ENCODE data around the gene MGAT5. TPM values are rescaled to one million over a fixed set of nuclear protein-coding genes. Genes with fewer than 3 reads are reported as not detected.

The MGAT5 gene
- total RNA-seq, 1 experiment from 2014 or later, result 52.4 TPM

- POLR2A ChIA-PET, result no interaction called here
- ATAC-seq (no peak), DNase-seq (ENCODE audit: low spot score) (no peak)
- TF ChIP-seq PREB (CRISPR knock-in tag; IDR thresholded peaks at IDR 0.05; ENCODE audit: borderline replicate concordance) (no peak), ZNF121 (CRISPR knock-in tag; IDR thresholded peaks at IDR 0.05) (peak; percentile 18; the same call in 1 of the 2 replicates)
- no peaks in the 10 kb centered on the region for H3K27me3 Mint-ChIP-seq (ENCODE audit: low read depth)
- no peaks in the 10 kb centered on the region for H3K9me3 Mint-ChIP-seq
- H3K4me1 Mint-ChIP-seq, result peaks cover 8% of the 10 kb centered on the region
- H3K36me3 Mint-ChIP-seq, result peaks cover 4% of the 10 kb centered on the region
- CTCF ChIA-PET, result interaction anchor here (2.3 to 4.7 kb wide), 2 partner anchors 10 to 29 kb away, joined by 10 to 36 read pairs; no protein-coding TSS in a partner anchor
- H3K4me3 Mint-ChIP-seq, result no peak overlapping the region
- H3K27ac Mint-ChIP-seq, result no peak overlapping the region
These were observed 167.9 kb downstream of the MGAT5 start for GRCh38 chr2:134421556-134422328.

GRCh38 chr2:134425724-134426496 is 172.0 kb downstream of the MGAT5 start:
- POLR2A ChIA-PET, result no interaction called here
- Mint-ChIP-seq H3K27ac (no peak overlapping the region), H3K36me3 (peaks cover 6% of the 10 kb centered on the region), H3K9me3 (no peaks in the 10 kb centered on the region), H3K4me1 (peaks cover 2% of the 10 kb centered on the region; the same call in 1 of the 2 replicates), H3K27me3 (ENCODE audit: low read depth) (peaks cover 23% of the 10 kb centered on the region), H3K4me3 (no peak overlapping the region)
- CTCF ChIA-PET, result interaction anchor here (0.7 to 2.7 kb wide), 2 partner anchors 25 to 396 kb away, joined by 3 to 13 read pairs; no protein-coding TSS in a partner anchor
- no peak for ATAC-seq
- no peak for DNase-seq (ENCODE audit: low spot score)
- TF ChIP-seq TCF7 (CRISPR knock-in tag; IDR thresholded peaks at IDR 0.05; ENCODE audit: low read depth) (no peak), ZNF138 (CRISPR knock-in tag; conservative IDR thresholded peaks at IDR 0.05) (no peak)
- TF ChIP-seq, protein P1, sequence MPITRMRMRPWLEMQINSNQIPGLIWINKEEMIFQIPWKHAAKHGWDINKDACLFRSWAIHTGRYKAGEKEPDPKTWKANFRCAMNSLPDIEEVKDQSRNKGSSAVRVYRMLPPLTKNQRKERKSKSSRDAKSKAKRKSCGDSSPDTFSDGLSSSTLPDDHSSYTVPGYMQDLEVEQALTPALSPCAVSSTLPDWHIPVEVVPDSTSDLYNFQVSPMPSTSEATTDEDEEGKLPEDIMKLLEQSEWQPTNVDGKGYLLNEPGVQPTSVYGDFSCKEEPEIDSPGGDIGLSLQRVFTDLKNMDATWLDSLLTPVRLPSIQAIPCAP (CRISPR knock-in tag; IDR thresholded peaks at IDR 0.05), result no peak
- TF ChIP-seq, protein P2, sequence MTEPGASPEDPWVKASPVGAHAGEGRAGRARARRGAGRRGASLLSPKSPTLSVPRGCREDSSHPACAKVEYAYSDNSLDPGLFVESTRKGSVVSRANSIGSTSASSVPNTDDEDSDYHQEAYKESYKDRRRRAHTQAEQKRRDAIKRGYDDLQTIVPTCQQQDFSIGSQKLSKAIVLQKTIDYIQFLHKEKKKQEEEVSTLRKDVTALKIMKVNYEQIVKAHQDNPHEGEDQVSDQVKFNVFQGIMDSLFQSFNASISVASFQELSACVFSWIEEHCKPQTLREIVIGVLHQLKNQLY (CRISPR knock-in tag; IDR thresholded peaks at IDR 0.05), result no peak
- TF ChIP-seq, protein P3, sequence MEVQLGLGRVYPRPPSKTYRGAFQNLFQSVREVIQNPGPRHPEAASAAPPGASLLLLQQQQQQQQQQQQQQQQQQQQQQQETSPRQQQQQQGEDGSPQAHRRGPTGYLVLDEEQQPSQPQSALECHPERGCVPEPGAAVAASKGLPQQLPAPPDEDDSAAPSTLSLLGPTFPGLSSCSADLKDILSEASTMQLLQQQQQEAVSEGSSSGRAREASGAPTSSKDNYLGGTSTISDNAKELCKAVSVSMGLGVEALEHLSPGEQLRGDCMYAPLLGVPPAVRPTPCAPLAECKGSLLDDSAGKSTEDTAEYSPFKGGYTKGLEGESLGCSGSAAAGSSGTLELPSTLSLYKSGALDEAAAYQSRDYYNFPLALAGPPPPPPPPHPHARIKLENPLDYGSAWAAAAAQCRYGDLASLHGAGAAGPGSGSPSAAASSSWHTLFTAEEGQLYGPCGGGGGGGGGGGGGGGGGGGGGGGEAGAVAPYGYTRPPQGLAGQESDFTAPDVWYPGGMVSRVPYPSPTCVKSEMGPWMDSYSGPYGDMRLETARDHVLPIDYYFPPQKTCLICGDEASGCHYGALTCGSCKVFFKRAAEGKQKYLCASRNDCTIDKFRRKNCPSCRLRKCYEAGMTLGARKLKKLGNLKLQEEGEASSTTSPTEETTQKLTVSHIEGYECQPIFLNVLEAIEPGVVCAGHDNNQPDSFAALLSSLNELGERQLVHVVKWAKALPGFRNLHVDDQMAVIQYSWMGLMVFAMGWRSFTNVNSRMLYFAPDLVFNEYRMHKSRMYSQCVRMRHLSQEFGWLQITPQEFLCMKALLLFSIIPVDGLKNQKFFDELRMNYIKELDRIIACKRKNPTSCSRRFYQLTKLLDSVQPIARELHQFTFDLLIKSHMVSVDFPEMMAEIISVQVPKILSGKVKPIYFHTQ (CRISPR knock-in tag; IDR thresholded peaks at IDR 0.05), result no peak

GRCh38 chr2:134426721-134427120 is 172.8 kb downstream of the MGAT5 start:
- Mint-ChIP-seq H3K4me3 (no peak overlapping the region), H3K36me3 (peaks cover 6% of the 10 kb centered on the region), H3K9me3 (no peaks in the 10 kb centered on the region), H3K27me3 (ENCODE audit: low read depth) (peaks cover 31% of the 10 kb centered on the region), H3K27ac (no peak overlapping the region), H3K4me1 (peaks cover 10% of the 10 kb centered on the region)
- DNase-seq (ENCODE audit: low spot score) (no peak), ATAC-seq (no peak)
- TF ChIP-seq FOXP4 (CRISPR knock-in tag; IDR thresholded peaks at IDR 0.05) (no peak), ZNF423 (CRISPR knock-in tag; IDR thresholded peaks at IDR 0.05) (no peak), ETV6 (CRISPR knock-in tag; IDR thresholded peaks at IDR 0.05) (no peak), FOXP1 (CRISPR knock-in tag; IDR thresholded peaks at IDR 0.05; ENCODE audit: borderline replicate concordance) (no peak), GRHL2 (CRISPR knock-in tag; IDR thresholded peaks at IDR 0.05; ENCODE audit: insufficient replicate concordance, severe bottlenecking) (no peak)
- TF ChIP-seq, protein P4, sequence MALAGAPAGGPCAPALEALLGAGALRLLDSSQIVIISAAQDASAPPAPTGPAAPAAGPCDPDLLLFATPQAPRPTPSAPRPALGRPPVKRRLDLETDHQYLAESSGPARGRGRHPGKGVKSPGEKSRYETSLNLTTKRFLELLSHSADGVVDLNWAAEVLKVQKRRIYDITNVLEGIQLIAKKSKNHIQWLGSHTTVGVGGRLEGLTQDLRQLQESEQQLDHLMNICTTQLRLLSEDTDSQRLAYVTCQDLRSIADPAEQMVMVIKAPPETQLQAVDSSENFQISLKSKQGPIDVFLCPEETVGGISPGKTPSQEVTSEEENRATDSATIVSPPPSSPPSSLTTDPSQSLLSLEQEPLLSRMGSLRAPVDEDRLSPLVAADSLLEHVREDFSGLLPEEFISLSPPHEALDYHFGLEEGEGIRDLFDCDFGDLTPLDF (CRISPR knock-in tag; IDR thresholded peaks at IDR 0.05), result no peak
- ChIA-PET CTCF (interaction anchor here (0.8 to 1.0 kb wide), 2 partner anchors 14 to 24 kb away, joined by 3 to 5 read pairs; no protein-coding TSS in a partner anchor), POLR2A (no interaction called here)
